GM21825 (cell line): ENCODE data around the gene LRRFIP2.

Experiments
- ATAC-seq: cut with Tn5 transposase; IDR thresholded peaks from one replicate; pipeline ENCODE4 v1.9.1; 2021; ENCODE audit warnings: mild to moderate bottlenecking, moderate library complexity; ENCODE audit not compliant: unreplicated experiment

LRRFIP2 gene

GRCh38 chr3:37190667-37191066 lies 16.3 kb upstream of the LRRFIP2 start:
- no peak for ATAC-seq

- no peak for ATAC-seq
These were observed 14.7 kb upstream of the LRRFIP2 start for GRCh38 chr3:37189109-37189508.

- ATAC-seq = no peak
These were observed 9.6 kb upstream of the LRRFIP2 start for GRCh38 chr3:37183976-37184375.

GRCh38 chr3:37183375-37183831 lies 9.0 kb upstream of the LRRFIP2 start:
- ATAC-seq = no peak

GRCh38 chr3:37182816-37183215 lies 8.4 kb upstream of the LRRFIP2 start:
- no peak for ATAC-seq

GRCh38 chr3:37181756-37182155 lies 7.4 kb upstream of the LRRFIP2 start:
- ATAC-seq = no peak

GRCh38 chr3:37179144-37179967 lies 5.0 kb upstream of the LRRFIP2 start:
- no peak for ATAC-seq

- no peak for ATAC-seq
These were observed 576 bp downstream of the LRRFIP2 start for GRCh38 chr3:37173806-37174205.

GRCh38 chr3:37171144-37171543 lies 3.2 kb downstream of the LRRFIP2 start:
- no peak for ATAC-seq

GRCh38 chr3:37170513-37170912 lies 3.9 kb downstream of the LRRFIP2 start:
- no peak for ATAC-seq

GRCh38 chr3:37170060-37170459 lies 4.3 kb downstream of the LRRFIP2 start:
- ATAC-seq = no peak

- ATAC-seq = no peak
These were observed 5.5 kb downstream of the LRRFIP2 start for GRCh38 chr3:37168896-37169295.

- ATAC-seq = peak; percentile 57
These were observed 10.9 kb downstream of the LRRFIP2 start for GRCh38 chr3:37163262-37164015.

GRCh38 chr3:37162501-37163245 lies 11.7 kb downstream of the LRRFIP2 start:
- peak; percentile 72 for ATAC-seq

GRCh38 chr3:37161351-37161750 lies 13.0 kb downstream of the LRRFIP2 start:
- no peak for ATAC-seq

- ATAC-seq = no peak
These were observed 18.6 kb downstream of the LRRFIP2 start for GRCh38 chr3:37155782-37156181.

- ATAC-seq = no peak
These were observed 19.6 kb downstream of the LRRFIP2 start for GRCh38 chr3:37154668-37155314.

- ATAC-seq = no peak
These were observed 23.8 kb downstream of the LRRFIP2 start for GRCh38 chr3:37150621-37151020.

GRCh38 chr3:37149257-37149656 lies 25.1 kb downstream of the LRRFIP2 start:
- ATAC-seq = no peak

GRCh38 chr3:37148208-37148607 lies 26.2 kb downstream of the LRRFIP2 start:
- no peak for ATAC-seq

- no peak for ATAC-seq
These were observed 26.7 kb downstream of the LRRFIP2 start for GRCh38 chr3:37147666-37148065.
